Activated naive CD4-positive, alpha-beta T cell treated with anti-CD3 and anti-CD28 coated beads, Interleukin-2, amount 50 U/mL, for 24 hours (primary cell): ENCODE measurements around the gene YIF1A.

Experiments used
- H3K27ac Mint-ChIP-seq: one replicate; pipeline ENCODE4 v1.8.0; 2021; ENCODE audit warnings: mild to moderate bottlenecking, mixed read lengths
- H3K27me3 Mint-ChIP-seq: one replicate; pipeline ENCODE4 v1.8.0; 2021; ENCODE audit warnings: mixed read lengths
- H3K36me3 Mint-ChIP-seq: one replicate; pipeline ENCODE4 v1.8.0; 2021; ENCODE audit warnings: mixed read lengths
- H3K4me1 Mint-ChIP-seq: one replicate; pipeline ENCODE4 v1.8.0; 2021; ENCODE audit warnings: mixed read lengths
- H3K4me3 Mint-ChIP-seq: one replicate; pipeline ENCODE4 v1.8.0; 2021; ENCODE audit warnings: mild to moderate bottlenecking, mixed read lengths
- H3K9me3 Mint-ChIP-seq: one replicate; pipeline ENCODE4 v1.8.0; 2021; ENCODE audit warnings: mixed read lengths

The YIF1A gene

DNA sequence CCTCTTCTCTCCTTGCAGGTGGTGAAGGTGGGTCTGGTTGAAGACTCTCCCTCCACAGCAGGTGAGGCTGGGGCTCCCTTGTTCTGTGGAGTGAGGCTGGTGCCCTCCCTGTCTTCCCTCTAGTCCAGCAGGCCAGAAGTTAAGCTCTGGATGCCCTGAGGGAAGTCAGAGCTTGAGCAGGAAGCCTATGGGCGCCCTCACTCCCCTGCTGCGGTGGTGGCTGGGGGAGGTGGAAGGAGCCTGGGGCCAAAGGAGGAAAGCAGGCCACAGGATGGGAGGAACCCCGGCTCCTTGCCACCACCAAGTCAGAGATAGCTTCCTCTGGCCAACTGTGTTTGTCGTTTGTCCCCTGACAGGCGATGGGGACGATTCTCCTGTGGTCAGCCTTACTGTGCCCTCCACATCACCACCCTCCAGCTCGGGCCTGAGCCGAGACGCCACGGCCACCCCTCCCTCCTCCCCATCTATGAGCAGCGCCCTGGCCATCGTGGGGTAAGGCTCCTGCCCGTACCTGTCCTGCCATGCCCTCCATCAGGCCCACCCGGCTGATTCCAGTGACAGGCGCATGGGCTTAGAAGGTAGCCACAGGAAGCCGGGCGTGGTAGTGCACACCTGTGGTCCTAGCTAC lies 50.0 kb downstream of the YIF1A start:
- Mint-ChIP-seq H3K4me1 (peaks cover 4% of the 10 kb centered on the region), H3K27ac (no peak overlapping the region), H3K36me3 (peaks cover 6% of the 10 kb centered on the region), H3K9me3 (no peaks in the 10 kb centered on the region), H3K27me3 (no peaks in the 10 kb centered on the region), H3K4me3 (no peak overlapping the region)

DNA sequence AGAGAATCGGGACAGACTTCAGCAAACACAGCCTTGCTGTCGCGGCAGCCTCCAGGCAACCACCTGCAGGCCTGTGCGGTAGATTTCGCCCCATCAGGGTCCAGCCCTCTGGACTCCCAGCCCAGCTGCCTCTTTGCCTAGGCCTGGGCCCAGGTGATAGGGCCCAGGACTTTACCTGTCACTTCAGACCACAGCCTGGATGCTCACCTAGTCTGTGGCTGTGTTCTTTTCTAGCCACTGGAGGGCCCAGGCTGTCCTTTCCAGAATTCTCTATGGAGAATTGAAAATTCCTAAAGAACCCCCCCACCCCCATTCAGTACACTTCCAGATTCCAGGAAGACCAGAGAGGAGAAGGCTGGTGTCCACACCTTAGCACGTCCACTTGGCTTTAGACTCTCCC lies 51.1 kb downstream of the YIF1A start:
- Mint-ChIP-seq H3K9me3 (no peaks in the 10 kb centered on the region), H3K27me3 (no peaks in the 10 kb centered on the region), H3K4me1 (peaks cover 4% of the 10 kb centered on the region), H3K27ac (no peak overlapping the region), H3K4me3 (no peak overlapping the region), H3K36me3 (peaks cover 8% of the 10 kb centered on the region)

- no peaks in the 10 kb centered on the region for H3K9me3 Mint-ChIP-seq
- no peaks in the 10 kb centered on the region for H3K27me3 Mint-ChIP-seq
- peak overlapping the region; percentile 63 for H3K27ac Mint-ChIP-seq
- no peaks in the 10 kb centered on the region for H3K4me1 Mint-ChIP-seq
- peaks cover 14% of the 10 kb centered on the region for H3K36me3 Mint-ChIP-seq
- no peak overlapping the region for H3K4me3 Mint-ChIP-seq
Measured at GRCh38 chr11:66235141-66235540, 53.8 kb downstream of the YIF1A start.
